RWPE2 (cell line): ENCODE measurements around the gene TRAPPC10.
A peak's percentile ranks its signal among the peaks of the same experiment; 100 is the strongest.
"Not testable (repeated sequence)": the region's sequence is repeated elsewhere in the genome, so short reads cannot be mapped to it uniquely, and the experiment has no call there.

ENCODE experiments used
- ATAC-seq: fragments of 200-7000 bp; cut with Tn5 transposase; 3 replicates; pipeline ENCODE4 v1.9.1; 2021; ENCODE audit warnings: low read depth
- DNase-seq: peaks from one replicate; pipeline ENCODE4 v3.0.0-alpha.2; 2020; ENCODE audit warnings: low spot score
- H3K27ac ChIP-seq: fragments of 450-650 bp; 2 replicates; pipeline ENCODE4 v1.5.1; 2017; ENCODE audit warnings: mild to moderate bottlenecking; ENCODE audit not compliant: poor library complexity, severe bottlenecking
- H3K27me3 ChIP-seq: fragments of 250-450 bp; sonication (Bioruptor Pico); 2 replicates; pipeline ENCODE4 v1.5.1; 2021; ENCODE audit warnings: mild to moderate bottlenecking, moderate library complexity; ENCODE audit not compliant: insufficient read depth, poor library complexity, severe bottlenecking
- H3K36me3 ChIP-seq: fragments of 250-450 bp; sonication (Bioruptor Pico); 2 replicates; pipeline ENCODE4 v1.5.1; 2020; ENCODE audit warnings: low read depth, mild to moderate bottlenecking, moderate library complexity
- H3K4me1 ChIP-seq: fragments of 250-450 bp; sonication (Bioruptor Pico); 2 replicates; pipeline ENCODE4 v1.5.1; 2021; ENCODE audit warnings: mild to moderate bottlenecking, moderate library complexity; ENCODE audit not compliant: insufficient read depth, poor library complexity, severe bottlenecking
- H3K4me3 ChIP-seq: fragments of 250-450 bp; sonication (Bioruptor Pico); 2 replicates; pipeline ENCODE4 v1.5.1; 2021; ENCODE audit warnings: mild to moderate bottlenecking, moderate library complexity; ENCODE audit not compliant: severe bottlenecking
- H3K9me3 ChIP-seq: fragments of 250-450 bp; sonication (Bioruptor Pico); 2 replicates; pipeline ENCODE4 v1.5.1; 2021; ENCODE audit warnings: mild to moderate bottlenecking, moderate library complexity; ENCODE audit not compliant: severe bottlenecking

Gene TRAPPC10

DNA sequence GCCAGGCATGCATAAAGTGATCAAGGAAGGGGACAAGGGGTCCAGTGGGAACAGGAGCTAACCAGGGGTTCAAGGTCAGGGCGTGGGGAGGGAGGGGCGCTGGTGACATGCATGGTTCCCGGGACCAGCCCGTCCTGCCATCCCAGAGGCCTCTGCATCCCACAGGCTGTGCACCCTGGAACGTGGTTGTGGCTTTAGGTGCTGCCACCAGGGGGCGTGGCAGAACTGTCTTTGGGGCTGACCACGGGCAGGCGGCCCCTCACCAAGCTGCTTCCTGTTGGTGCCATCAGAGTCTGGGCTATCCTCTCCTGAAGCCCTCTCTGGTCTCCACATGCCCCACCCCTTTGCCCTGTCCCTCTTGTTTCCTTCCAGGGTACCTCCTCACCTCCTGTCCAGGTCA is 135.0 kb downstream of the TRAPPC10 start:
- not testable (repeated sequence) for H3K36me3 ChIP-seq, H3K4me1 ChIP-seq, H3K4me3 ChIP-seq, H3K27ac ChIP-seq, DNase-seq, H3K27me3 ChIP-seq, H3K9me3 ChIP-seq
- ATAC-seq, result peak; percentile 73

DNA sequence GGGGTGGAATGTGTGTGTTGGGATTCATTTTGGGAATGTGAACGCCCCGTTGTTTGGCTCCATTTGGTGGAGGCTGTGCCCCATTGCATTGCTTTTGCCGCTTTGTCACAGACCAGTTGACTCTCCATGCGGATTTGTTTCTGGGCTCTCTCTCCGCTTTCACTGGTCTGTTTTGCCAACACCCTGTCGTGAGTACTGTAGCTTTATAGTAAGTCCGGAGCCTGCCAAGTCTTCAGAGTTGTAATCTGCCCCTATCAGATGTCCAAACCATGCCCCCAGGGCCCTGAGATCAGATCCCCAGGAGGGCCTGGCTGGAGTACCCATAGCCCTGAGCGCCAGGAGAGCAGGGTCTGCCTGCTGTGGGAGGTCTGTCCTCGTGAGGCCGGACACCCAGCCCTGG is 138.1 kb downstream of the TRAPPC10 start:
- not testable (repeated sequence) for H3K27ac ChIP-seq, H3K9me3 ChIP-seq, H3K27me3 ChIP-seq, H3K4me1 ChIP-seq, DNase-seq, ATAC-seq, H3K36me3 ChIP-seq, H3K4me3 ChIP-seq

DNA sequence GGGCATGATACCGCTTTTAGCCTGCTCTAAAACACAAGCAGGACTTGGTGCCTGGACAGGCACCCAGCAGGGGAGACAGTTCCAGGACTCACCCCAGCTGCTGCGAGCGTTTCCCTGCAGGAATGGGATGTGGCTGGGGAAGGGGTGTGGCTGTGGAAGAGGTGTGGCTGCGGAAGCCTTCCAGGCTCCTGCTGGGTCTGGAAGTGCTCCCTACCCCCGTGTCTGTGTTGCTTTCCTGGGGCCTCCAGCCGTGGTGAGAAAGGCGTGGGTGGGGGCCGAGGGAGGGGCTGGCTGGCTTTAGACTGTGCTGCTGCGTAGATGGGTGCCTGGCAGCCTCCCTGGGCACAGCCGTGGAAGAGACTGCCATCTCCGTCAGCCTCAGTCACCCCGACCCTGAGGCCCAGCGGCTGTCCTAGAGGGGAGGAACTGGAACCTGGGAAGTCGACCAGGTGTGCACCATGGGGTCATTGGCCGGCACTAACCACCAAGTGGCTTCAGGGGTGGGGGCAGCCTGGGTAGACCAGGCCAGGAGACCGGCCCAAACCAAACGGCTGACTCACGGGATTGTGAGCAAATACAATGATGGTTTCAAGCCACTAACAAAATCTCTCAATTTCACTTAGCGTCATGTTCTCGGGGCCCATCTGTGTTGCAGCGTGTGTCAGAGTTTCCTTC is 141.2 kb downstream of the TRAPPC10 start:
- DNase-seq, H3K27ac ChIP-seq, H3K4me3 ChIP-seq, ATAC-seq, H3K9me3 ChIP-seq, H3K36me3 ChIP-seq, H3K27me3 ChIP-seq, H3K4me1 ChIP-seq: not testable (repeated sequence)

DNA sequence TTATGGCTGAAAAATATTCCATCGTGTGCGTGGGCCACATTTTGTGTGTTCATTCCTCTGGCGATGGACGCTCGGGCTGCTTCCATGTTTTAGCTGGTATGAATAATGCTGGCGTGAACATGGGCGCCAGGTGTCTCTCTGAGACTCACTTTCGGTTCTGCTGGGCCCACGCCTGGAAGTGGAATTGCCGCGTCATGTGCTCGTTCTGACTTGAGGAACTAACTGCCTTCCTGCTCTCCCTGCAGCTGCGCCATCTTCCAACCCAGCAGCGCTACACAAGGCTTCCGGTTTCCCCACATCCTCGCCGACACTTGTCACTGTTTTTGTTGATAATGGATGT is 141.8 kb downstream of the TRAPPC10 start:
- not testable (repeated sequence) for H3K4me1 ChIP-seq, H3K4me3 ChIP-seq, ATAC-seq, H3K36me3 ChIP-seq, H3K9me3 ChIP-seq, H3K27me3 ChIP-seq, H3K27ac ChIP-seq
- peak; percentile 4 for DNase-seq

DNA sequence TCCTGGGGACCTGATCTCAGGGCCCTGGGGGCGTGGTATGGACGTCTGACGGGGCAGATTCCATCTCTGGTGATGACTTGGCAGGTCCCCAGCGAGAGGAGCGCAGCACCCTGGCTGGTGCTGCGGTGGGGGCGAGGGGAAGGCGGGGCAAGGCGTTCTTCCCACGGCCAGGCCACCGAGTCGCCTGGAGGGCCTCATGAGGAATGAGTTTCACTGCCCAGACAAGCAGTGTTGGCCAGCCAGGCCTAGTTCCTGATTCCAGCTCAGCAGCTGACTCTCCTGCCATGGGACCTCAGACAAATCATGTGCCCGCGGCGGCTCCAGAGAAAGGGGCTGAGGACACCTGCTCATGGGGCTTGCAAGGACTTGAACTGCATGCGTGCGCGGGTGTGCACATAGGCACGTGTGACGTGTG is 142.7 kb downstream of the TRAPPC10 start:
- H3K36me3 ChIP-seq, H3K27ac ChIP-seq, H3K4me3 ChIP-seq, DNase-seq, H3K4me1 ChIP-seq, H3K27me3 ChIP-seq, H3K9me3 ChIP-seq: not testable (repeated sequence)
- peak; percentile 27; the same call in 1 of the 3 replicates for ATAC-seq

DNA sequence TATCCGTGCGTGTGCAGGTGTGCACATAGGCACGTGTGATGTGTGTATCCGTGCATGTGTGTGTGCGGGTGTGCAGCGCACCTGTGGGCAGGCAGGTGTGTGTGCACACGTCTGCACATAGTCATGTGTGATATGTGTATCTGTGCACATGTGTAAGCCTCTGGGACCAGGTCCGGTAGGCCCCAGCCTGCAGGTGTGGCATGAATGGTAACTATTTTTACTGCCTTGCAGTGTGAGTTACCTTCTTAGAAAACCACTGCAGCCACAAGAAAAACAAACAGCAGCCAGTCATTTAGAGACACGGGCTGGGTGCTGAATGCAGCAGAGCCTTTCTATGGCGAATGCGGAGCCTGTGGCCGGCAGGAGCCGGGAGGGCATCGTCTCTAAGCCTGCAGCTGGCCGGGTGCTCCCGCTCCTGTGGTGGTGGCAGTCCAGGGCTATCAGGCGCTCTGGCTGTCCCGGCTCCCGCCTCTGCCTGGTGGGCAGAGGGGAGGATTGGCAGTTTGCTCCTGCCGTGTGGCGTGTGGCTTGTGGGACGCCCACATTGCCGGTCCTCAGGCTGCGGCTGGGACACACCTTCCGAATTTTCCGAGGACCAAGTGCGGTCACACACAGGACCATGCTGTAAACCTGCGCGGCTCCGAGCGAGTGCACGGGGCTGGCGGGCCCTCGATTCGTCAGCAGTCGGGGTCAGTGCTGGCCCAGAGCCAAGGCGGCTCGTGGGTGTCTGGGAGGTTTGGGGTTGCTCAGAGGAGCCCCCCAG is 143.3 kb downstream of the TRAPPC10 start:
- H3K27ac ChIP-seq, H3K4me1 ChIP-seq, ATAC-seq, H3K27me3 ChIP-seq, H3K36me3 ChIP-seq, DNase-seq, H3K9me3 ChIP-seq, H3K4me3 ChIP-seq: not testable (repeated sequence)

DNA sequence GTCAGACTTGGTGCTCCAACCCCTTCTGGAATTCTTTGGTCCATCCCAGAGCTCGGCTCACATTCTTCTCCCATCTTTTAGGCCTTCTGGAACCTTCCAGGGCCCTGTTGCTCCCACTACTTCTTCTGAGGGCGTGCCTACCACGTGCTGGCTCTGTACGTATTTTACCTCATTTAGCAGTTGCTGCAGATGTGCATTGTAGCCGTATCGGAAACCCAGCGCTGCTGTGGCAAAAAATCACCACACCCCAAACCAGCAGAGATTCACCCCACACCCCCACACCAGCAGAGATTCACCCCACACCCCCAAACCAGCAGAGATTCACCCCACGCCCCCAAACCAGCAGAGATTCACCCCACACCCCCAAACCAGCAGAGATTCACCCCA is 143.9 kb downstream of the TRAPPC10 start:
- DNase-seq, H3K4me1 ChIP-seq, H3K27me3 ChIP-seq, H3K9me3 ChIP-seq, H3K4me3 ChIP-seq, H3K36me3 ChIP-seq, ATAC-seq, H3K27ac ChIP-seq: not testable (repeated sequence)
